Measurements from ENCODE around the gene NFATC2IP.

DNA sequence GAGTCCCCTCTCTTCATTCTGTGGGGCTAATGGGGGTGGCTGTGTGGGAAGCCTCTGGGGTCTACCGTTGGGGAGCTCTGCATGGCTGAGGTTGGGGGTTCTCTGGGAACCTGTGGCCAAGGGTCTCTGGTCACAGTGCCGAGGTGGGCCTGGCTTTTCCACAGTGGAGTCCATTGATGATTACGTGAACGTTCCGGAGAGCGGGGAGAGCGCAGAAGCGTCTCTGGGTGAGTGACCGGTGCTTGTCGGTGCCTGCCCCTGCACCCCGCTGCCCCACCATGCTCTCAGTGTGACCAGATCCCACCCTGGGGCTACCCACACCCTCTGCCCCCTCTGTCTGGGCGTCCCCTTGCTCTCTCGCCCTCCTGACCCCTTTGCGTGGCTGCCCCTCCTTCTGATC lies 38.6 kb downstream of the NFATC2IP start:
- TF ChIP-seq, protein P1, sequence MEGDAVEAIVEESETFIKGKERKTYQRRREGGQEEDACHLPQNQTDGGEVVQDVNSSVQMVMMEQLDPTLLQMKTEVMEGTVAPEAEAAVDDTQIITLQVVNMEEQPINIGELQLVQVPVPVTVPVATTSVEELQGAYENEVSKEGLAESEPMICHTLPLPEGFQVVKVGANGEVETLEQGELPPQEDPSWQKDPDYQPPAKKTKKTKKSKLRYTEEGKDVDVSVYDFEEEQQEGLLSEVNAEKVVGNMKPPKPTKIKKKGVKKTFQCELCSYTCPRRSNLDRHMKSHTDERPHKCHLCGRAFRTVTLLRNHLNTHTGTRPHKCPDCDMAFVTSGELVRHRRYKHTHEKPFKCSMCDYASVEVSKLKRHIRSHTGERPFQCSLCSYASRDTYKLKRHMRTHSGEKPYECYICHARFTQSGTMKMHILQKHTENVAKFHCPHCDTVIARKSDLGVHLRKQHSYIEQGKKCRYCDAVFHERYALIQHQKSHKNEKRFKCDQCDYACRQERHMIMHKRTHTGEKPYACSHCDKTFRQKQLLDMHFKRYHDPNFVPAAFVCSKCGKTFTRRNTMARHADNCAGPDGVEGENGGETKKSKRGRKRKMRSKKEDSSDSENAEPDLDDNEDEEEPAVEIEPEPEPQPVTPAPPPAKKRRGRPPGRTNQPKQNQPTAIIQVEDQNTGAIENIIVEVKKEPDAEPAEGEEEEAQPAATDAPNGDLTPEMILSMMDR (IDR thresholded peaks at IDR 0.05; ENCODE audit: control extremely low read depth in 1 of 3, insufficient read depth in 1 of 3, low read depth in 1 of 3, low read length in 3 of 3): no peak
- TF ChIP-seq TAF1 (IDR thresholded peaks at IDR 0.05; ENCODE audit: low read depth, low read length) (no peak), SIX5 (IDR thresholded peaks at IDR 0.05; ENCODE audit: low read depth, low read length) (no peak), USF2 (IDR thresholded peaks at IDR 0.05; ENCODE audit: low read length) (no peak), SP2 (IDR thresholded peaks at IDR 0.05; ENCODE audit: low read length) (no peak), EP300 (IDR thresholded peaks at IDR 0.05; ENCODE audit: borderline replicate concordance in 1 of 2, low read depth in 2 of 2, low read length in 2 of 2) (no peak), RXRA (IDR thresholded peaks at IDR 0.05; ENCODE audit: insufficient read depth, low read depth, low read length) (no peak), RFX5 (IDR thresholded peaks at IDR 0.05; ENCODE audit: borderline replicate concordance, low read depth, low read length) (no peak), EZH2 (IDR thresholded peaks at IDR 0.05; ENCODE audit: low read depth, low read length, severe bottlenecking) (no peak), POLR2A (IDR thresholded peaks at IDR 0.05; ENCODE audit: control extremely low read depth in 1 of 2, low read depth in 2 of 2, low read length in 2 of 2) (no peak)

Measured in H1 (cell line).